ENCODE measurements around the gene CDK5RAP2. TPM values are rescaled to one million over a fixed set of nuclear protein-coding genes. Genes with fewer than 3 reads are reported as not detected.

The CDK5RAP2 gene
- total RNA-seq, 1 experiment from 2014 or later: 56.4 TPM

GRCh38 chr9:120545701-120546550 is 34.0 kb downstream of the CDK5RAP2 start:
- Histone ChIP-seq H3K18ac (ENCODE audit: insufficient read length, low read depth, low read length) (no peak overlapping the region), H3K56ac (ENCODE audit: insufficient read length, low read depth, low read length) (no peak overlapping the region), H3T11ph (ENCODE audit: low read length) (no peak overlapping the region), H2BK15ac (ENCODE audit: low read depth, low read length) (no peak overlapping the region), H4K5ac (ENCODE audit: insufficient read length, low read depth, low read length) (no peak overlapping the region), H2AFZ (ENCODE audit: low read length) (no peak overlapping the region), H3K4me1 (ENCODE audit: insufficient read depth, low read length) (no peaks in the 10 kb centered on the region), H3K23me2 (ENCODE audit: insufficient read length, low read depth, low read length, poor library complexity, severe bottlenecking) (no peaks in the 10 kb centered on the region), H3K23ac (ENCODE audit: insufficient read length, low read depth, low read length) (no peak overlapping the region), H4K91ac (ENCODE audit: insufficient read length, low read depth, low read length) (no peak overlapping the region), H3K4ac (ENCODE audit: low read depth, low read length) (no peak overlapping the region), H2BK20ac (ENCODE audit: low read depth, low read length, poor library complexity, severe bottlenecking) (no peak overlapping the region), H3K27ac (ENCODE audit: insufficient read length, low read depth, low read length) (no peak overlapping the region), H4K8ac (replicated peaks; ENCODE audit: insufficient read length, low read depth, low read length) (no peak overlapping the region), H3K79me1 (ENCODE audit: insufficient read depth, low read depth, low read length, poor library complexity, severe bottlenecking) (no peaks in the 10 kb centered on the region), H2AK5ac (ENCODE audit: insufficient read length, low read length) (no peak overlapping the region), H3K4me2 (ENCODE audit: insufficient read depth, insufficient read length, low read length) (no peak overlapping the region), H2BK5ac (ENCODE audit: insufficient read length, low read length) (no peak overlapping the region), H2BK120ac (ENCODE audit: low read depth, low read length, poor library complexity, severe bottlenecking) (no peak overlapping the region), H2BK12ac (ENCODE audit: insufficient read length, low read depth, low read length) (no peak overlapping the region), H3K27me3 (ENCODE audit: insufficient read depth, low read length) (no peaks in the 10 kb centered on the region), H3K9me3 (ENCODE audit: control insufficient read depth, low read depth, low read length) (no peaks in the 10 kb centered on the region), H4K20me1 (ENCODE audit: control insufficient read depth, insufficient read depth, insufficient read length) (no peaks in the 10 kb centered on the region), H3K9ac (ENCODE audit: extremely low read depth, insufficient read length, low read length) (no peak overlapping the region), H3K14ac (ENCODE audit: insufficient read depth, low read length) (no peak overlapping the region), H3K79me2 (ENCODE audit: insufficient read depth, low read length) (no peaks in the 10 kb centered on the region)
- H3K4me1 Mint-ChIP-seq: peaks cover 2 to 6% of the 10 kb centered on the region in 2 experiments; a peak in 2 of 4 replicates
- H3K36me3 Mint-ChIP-seq (ENCODE audit: insufficient read depth in 1 of 3, low read depth in 3 of 3): peaks cover 8 to 75% (median 64%) of the 10 kb centered on the region in 3 experiments; a peak in 6 of 7 replicates
- TF ChIP-seq CTCF (conservative IDR thresholded peaks at IDR 0.05): no peak
- H3K9me3 Mint-ChIP-seq: no peaks in the 10 kb centered on the region
- DNase-seq: no peak
- H3K27ac Mint-ChIP-seq: no peak overlapping the region; a peak in 1 of 7 replicates
- no peaks in the 10 kb centered on the region for H3K27me3 Mint-ChIP-seq (ENCODE audit: low read depth)
- no CpG with 5 or more reads among the region's 6 CpGs for WGBS (ENCODE audit: extremely low coverage, insufficient read length, low lambda C conversion rate)
- H3K4me3 Mint-ChIP-seq: no peak overlapping the region

All from H9 (cell line).